LoVo (cell line): Measurements from ENCODE around the gene JMJD1C.
A peak's percentile ranks its signal among the peaks of the same experiment; 100 is the strongest.
"Not testable (repeated sequence)": the region's sequence is repeated elsewhere in the genome, so short reads cannot be mapped to it uniquely, and the experiment has no call there.

ENCODE experiments used
- DNase-seq: peaks from one replicate; pipeline ENCODE4 v3.0.0-alpha.2; 2016; ENCODE audit warnings: low spot score

Gene JMJD1C

GRCh38 chr10:63465293-63466143 is at the start of gene JMJD1C:
JMJD1C (minus strand) TSS chr10:63465977; CDS start chr10:63465662, 315 bp downstream.
- peak; percentile 76 for DNase-seq

GRCh38 chr10:63515002-63515763 is 49.4 kb upstream of the JMJD1C start:
- DNase-seq, result no peak

GRCh38 chr10:63506554-63506953 is 40.8 kb upstream of the JMJD1C start:
- DNase-seq, result no peak

- DNase-seq, result no peak
These were observed 39.8 kb upstream of the JMJD1C start for GRCh38 chr10:63505562-63505961.

- no peak for DNase-seq
These were observed 38.5 kb upstream of the JMJD1C start for GRCh38 chr10:63504145-63504881.

- no peak for DNase-seq
These were observed 37.6 kb upstream of the JMJD1C start for GRCh38 chr10:63503395-63503794.

- no peak for DNase-seq
These were observed 37.1 kb upstream of the JMJD1C start for GRCh38 chr10:63502832-63503231.

- no peak for DNase-seq
These were observed 36.2 kb upstream of the JMJD1C start for GRCh38 chr10:63501954-63502353.

- not testable (repeated sequence) for DNase-seq
These were observed 34.8 kb upstream of the JMJD1C start for GRCh38 chr10:63500551-63500950.

- no peak for DNase-seq
These were observed 32.9 kb upstream of the JMJD1C start for GRCh38 chr10:63498665-63499064.

GRCh38 chr10:63497321-63497720 is 31.5 kb upstream of the JMJD1C start:
- DNase-seq, result no peak

GRCh38 chr10:63496561-63496960 is 30.8 kb upstream of the JMJD1C start:
- DNase-seq, result no peak

- no peak for DNase-seq
These were observed 29.2 kb upstream of the JMJD1C start for GRCh38 chr10:63494951-63495350.

- DNase-seq, result no peak
These were observed 27.2 kb upstream of the JMJD1C start for GRCh38 chr10:63493004-63493403.

- peak; percentile 23 for DNase-seq
These were observed 26.5 kb upstream of the JMJD1C start for GRCh38 chr10:63492317-63492690.

- DNase-seq, result no peak
These were observed 26.0 kb upstream of the JMJD1C start for GRCh38 chr10:63491588-63492316.

- DNase-seq, result no peak
These were observed 24.1 kb upstream of the JMJD1C start for GRCh38 chr10:63489838-63490237.

GRCh38 chr10:63487990-63488389 is 22.2 kb upstream of the JMJD1C start:
- no peak for DNase-seq

GRCh38 chr10:63483983-63484382 is 18.2 kb upstream of the JMJD1C start:
- no peak for DNase-seq

- no peak for DNase-seq
These were observed 16.1 kb upstream of the JMJD1C start for GRCh38 chr10:63481815-63482421.

GRCh38 chr10:63480237-63480636 is 14.5 kb upstream of the JMJD1C start:
- DNase-seq, result no peak
